Activated CD4-positive, CD25-positive, alpha-beta regulatory T cell (primary cell): ENCODE data around the gene CNTN5.

Experiments used
- DNase-seq, 4 experiments: peaks; one replicate each; lab custom pipeline; 2025; lab: John Stamatoyannopoulos, UW

Gene CNTN5

DNA sequence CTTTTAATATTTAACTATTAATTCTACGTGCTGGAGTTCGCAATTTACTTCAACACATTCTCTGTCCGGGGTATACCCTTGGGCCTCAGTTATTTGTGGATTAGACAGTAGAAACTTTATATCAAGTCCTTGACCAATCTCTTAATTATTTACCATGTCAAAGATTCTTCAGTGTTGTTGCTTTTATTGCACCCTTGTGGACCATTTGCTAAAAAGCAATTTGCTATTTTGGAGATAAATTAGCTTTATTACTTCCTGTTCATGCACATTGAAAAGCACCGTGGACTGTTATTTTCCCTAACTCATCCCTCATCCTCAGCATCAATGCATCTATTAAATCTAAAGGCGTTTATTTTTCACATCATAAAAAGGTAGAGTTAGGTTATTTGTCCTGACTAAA lies 609.9 kb downstream of the CNTN5 start:
- DNase-seq: no peak

DNA sequence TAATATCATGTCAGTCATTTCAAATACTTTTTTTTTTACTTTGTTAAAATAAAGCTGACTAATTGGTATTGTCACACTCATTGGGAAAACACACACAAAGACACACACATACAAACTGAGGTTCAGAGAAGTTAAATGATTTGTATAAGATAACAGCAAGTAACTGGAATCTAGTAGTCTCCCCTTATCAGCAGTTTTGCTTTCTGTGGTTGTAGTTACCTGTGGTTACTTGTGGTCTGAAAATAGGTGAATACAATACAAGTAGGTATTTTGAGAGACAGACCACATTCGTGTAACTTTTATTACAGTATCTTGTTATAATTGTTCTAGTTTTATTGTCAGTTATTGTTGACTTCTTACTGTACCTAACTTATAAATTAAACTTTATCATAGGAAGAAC lies 610.9 kb downstream of the CNTN5 start:
- no peak for DNase-seq

GRCh38 chr11:99632969-99633368 lies 612.2 kb downstream of the CNTN5 start:
- DNase-seq: no peak

- no peak for DNase-seq
Measured at GRCh38 chr11:99634581-99634980, 613.8 kb downstream of the CNTN5 start.

DNA sequence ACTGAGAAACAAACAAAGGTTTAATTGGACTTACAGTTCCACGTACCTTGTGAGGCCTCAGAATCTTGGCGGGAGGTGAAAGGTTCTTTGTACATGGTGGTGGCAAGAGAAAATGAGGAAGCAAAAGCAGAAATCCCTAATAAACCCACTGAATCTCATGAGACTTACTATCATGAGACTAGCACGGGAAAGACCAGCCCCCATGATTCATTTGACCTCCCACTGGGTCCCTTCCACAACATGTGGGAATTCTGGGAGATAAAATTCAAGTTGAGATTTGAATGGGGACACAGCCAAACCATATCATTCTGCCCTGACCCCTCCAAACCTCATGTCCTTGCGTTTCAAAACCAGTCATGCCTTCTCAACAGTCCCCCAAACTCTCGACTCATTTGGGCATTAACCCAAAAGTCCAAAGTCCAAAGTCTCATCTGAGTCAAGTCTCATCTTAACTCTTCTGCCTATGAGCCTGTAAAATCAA lies 617.4 kb downstream of the CNTN5 start:
- no peak for DNase-seq

DNA sequence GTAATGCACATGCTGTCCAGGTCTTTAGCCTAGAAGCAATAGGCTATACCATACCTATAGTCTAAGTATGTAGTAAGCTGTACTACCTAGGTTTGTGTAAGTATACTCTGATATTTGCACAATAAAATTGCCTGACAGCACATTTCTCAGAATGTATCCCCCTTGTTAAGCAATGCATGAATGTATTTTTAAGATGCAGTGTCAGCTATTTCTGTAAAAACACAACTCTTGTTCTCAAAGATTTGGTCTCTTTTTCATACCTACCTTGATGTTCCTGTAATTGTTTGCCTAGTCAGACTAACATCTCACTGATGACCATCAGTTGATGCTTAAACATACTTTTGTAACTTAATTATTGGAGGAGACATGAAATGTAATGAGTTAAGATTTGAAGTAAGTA lies 619.9 kb downstream of the CNTN5 start:
- DNase-seq: no peak

DNA sequence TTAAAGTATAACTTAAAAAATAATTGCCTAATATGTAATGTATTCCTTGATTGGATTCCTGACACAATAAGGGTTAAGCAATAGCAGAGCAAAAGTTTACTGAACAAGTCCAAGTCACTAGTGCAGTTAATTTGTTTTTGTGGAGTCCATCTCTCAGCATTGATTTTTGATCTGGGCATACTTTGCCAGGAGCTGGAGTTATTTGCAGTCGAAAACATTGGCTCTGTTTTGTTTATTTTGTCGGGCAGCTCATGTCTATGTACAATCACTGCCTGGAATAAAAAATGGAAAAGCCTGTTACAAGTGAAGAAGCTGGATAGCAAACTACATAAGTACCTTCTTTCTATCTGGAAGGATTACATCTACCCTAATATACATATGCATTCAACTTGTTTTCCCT lies 625.2 kb downstream of the CNTN5 start:
- no peak for DNase-seq

- no peak for DNase-seq
Measured at GRCh38 chr11:99670067-99670676, 649.4 kb downstream of the CNTN5 start.

GRCh38 chr11:99671808-99672409 lies 651.2 kb downstream of the CNTN5 start:
- no peak for DNase-seq

DNA sequence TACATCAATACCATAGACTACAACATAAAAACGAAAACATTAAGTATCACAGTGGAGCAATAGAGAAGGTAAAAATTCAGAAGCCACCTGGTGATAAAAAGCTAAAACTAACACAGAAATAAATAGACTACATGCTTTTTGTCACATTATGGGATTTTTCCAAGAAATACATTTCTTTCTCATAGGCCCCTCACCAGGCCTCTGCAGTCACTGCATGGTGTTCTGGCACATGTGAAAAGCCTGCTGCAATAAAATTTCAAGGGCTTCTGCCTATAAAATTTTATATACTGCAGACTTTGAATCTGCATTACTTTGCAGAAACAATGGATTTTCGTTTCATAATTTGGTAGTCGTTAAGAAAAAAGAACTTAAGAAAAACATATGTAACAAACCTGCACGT lies 655.5 kb downstream of the CNTN5 start:
- no peak for DNase-seq

DNA sequence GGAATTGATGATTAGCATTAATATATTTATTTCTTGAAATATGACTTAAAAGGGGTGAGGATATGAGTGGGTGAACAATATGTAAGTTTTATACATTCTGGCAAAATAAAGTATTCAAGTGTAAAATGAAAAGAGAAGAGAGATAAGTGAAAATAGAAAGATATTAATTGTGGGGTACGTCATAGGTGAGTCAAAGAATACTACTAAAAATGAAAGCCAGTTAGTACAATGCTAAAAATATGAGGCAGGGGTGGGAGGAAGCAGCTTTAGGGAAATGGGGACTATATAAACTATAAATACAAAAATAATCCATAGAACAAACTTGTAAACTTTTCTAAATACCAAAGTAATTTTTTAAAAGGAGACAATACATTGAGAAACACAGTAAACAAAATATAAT lies 661.4 kb downstream of the CNTN5 start:
- no peak for DNase-seq

DNA sequence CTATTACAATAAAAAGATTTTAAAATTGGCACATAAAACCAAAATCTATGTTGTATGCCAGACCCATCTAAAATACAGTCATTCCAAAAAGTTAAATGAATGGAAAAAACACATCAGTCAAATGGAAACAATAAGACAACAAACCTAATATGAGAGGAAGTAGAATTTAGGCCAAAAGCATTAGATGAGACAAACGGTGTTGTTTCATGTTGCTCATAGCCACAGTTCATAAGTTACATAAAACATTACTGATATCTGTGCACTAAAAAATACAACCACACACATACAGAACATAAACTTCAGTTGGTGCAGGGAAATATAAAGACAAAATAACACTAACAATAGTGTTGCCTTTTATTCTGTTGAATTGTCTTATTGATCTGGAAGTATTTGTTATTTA lies 661.9 kb downstream of the CNTN5 start:
- DNase-seq: no peak

DNA sequence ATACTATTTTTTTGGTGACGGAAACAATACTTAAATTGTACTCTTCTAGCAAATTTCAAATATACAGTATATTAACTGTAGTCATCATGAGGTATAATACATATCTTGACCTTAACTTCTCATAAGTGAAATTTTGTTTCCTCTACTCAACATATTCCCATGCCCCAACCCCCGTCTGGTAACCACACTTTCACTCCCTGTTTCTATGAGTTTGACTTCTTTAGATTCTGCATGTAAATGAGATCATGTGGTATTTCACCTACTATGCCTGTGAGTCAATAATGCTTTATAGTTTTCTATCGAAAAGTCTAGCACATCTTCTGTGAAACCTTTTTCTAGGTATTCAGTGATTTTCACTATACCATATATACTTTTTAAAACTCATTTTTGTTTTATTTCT lies 663.2 kb downstream of the CNTN5 start:
- DNase-seq: no peak

DNA sequence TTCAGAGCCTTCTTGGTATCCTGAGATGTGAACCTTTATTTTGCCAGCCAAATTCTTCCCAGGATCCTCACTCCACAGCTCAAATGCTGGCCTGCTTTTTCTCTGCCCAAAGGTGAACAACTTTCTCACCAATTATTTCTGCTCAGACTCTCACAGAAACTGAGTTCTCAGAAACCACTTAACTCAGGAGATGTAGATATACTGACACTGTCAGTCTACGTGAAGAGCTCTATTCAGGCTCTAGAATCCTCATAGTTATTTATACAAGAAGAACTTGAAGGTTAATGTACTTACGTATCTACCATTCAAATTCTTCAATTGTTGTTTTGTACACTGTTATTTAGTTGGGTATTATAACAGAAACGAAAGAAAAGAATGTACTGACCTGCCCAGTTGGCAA lies 666.1 kb downstream of the CNTN5 start:
- DNase-seq: no peak

DNA sequence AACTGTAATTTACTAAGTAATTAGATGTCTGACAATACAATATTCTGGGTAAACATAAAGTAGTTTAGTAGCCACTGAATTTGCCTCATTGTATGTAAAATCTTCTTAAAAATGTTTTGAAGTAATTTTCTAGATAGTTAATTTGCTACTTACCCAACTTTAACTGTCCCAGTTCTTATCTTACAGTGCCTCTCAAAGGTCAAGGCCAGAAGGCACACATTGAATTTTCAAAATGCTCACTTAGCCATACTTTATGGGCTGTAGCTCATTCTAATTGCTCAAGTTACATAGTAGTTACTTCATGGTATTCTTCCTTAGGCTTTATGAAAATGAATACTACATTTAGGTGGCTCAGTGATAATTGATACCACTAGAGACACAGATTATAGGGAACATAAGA lies 666.6 kb downstream of the CNTN5 start:
- DNase-seq: no peak

GRCh38 chr11:99693941-99694492 lies 673.3 kb downstream of the CNTN5 start:
- DNase-seq: no peak

GRCh38 chr11:99695106-99695505 lies 674.4 kb downstream of the CNTN5 start:
- no peak for DNase-seq

GRCh38 chr11:99706848-99707247 lies 686.1 kb downstream of the CNTN5 start:
- DNase-seq: no peak

- DNase-seq: no peak
Measured at GRCh38 chr11:99708928-99709672, 688.4 kb downstream of the CNTN5 start.

GRCh38 chr11:99716302-99716701 lies 695.6 kb downstream of the CNTN5 start:
- DNase-seq: no peak

GRCh38 chr11:99718291-99718690 lies 697.5 kb downstream of the CNTN5 start:
- no peak for DNase-seq

- DNase-seq: no peak
Measured at GRCh38 chr11:99739464-99740089, 718.8 kb downstream of the CNTN5 start.

DNA sequence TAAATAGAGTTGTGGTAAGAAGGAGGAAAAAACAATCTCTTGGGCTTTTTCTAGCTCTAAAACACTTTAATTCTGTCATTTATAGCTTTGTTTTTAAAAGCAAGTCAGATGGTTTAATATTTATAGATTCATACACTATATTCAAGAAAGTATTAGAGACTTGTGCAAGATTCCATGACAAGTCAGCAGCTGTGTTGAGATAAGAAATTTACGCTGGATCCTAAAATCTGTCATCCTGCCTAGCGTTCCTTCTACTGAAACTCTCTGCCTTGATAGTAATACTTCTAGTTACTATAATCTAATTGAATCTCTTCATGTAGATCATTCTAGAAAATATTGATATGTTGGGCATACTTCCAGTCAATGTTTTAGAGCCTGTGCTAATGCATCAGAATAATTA lies 721.8 kb downstream of the CNTN5 start:
- DNase-seq: no peak
